Measurements from ENCODE around the gene ZNFX1.
A peak's percentile ranks its signal among the peaks of the same experiment; 100 is the strongest.

Gene ZNFX1

DNA sequence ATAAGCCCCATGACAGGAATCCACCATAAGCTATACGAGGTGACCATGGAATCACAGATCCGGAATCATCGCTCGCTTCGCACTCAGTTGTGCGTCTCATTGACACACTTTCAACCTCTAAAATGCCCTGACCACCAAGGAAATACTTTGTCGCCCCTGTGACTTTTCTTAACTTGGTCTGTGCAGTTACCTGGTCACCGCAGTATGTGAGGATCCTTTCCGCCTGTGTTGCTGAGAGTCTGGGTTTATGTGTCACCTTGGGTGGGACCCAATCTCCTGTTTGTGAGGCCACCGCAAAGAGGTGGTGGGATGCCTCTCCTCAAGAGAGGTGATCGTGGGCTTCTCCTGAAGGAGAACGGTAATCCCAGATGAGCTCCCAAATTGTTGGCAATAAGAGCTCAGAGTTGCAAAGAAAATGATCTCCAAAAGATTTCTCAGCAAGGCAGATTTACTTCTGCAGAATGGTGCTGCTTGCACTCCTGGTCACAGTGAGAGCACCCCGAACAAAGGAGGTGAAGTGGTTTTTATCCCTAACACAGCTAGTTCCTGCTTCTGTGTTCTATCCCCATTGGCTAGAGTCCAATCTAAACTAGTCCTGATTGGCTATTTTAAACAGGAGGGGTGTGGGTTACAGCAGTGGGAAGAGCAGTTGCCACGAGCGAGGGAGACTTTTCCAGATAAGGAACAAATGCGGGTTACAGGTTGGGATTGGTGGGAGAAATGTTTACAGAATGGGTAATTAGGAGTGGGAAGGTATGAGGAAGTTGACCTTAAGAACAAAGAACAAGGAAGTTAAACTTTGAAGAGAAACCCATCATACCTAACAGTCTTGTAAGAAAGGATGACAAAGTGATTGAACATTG, 9.1 kb upstream of the ZNFX1 start:
- H3K4me3 ChIP-seq (ENCODE audit: low read depth, low read length) = no peak overlapping the region
- no peak for DNase-seq (ENCODE audit: low read depth)

DNA sequence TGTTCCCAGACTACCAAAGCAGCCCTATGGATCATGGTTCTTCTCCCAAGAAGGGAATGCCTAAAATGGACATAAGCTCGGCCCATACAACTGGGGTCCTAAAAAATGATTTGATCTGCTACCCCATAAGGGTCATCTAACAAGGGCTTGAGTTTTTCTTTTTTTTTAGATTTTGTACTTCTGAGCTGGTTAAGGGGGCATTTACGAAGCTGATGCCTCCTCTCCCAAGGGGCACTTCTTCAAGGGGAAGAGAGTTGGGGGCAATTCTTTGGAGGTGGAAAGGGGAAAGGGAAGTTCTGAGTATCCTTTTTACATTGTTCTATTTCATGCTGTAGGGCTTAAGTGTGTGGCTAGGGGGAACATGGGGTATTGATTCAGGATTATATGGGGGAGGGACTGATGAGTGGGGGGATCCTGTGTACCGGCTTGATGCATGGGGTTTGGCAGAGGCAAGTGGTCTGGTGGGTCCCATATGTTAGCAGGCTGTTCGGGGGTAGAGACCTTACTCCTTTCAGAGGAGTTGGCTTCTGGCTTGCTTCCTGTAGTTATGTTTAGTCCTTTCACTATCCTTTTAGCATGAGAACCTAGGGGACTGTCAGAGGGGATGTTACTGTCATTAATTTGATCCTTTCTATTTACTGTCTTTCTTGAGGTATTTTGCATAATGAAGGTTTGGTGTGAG, 8.1 kb upstream of the ZNFX1 start:
- H3K4me3 ChIP-seq (ENCODE audit: low read depth, low read length) = no peak overlapping the region
- DNase-seq (ENCODE audit: low read depth) = no peak
- TF ChIP-seq, protein P1, sequence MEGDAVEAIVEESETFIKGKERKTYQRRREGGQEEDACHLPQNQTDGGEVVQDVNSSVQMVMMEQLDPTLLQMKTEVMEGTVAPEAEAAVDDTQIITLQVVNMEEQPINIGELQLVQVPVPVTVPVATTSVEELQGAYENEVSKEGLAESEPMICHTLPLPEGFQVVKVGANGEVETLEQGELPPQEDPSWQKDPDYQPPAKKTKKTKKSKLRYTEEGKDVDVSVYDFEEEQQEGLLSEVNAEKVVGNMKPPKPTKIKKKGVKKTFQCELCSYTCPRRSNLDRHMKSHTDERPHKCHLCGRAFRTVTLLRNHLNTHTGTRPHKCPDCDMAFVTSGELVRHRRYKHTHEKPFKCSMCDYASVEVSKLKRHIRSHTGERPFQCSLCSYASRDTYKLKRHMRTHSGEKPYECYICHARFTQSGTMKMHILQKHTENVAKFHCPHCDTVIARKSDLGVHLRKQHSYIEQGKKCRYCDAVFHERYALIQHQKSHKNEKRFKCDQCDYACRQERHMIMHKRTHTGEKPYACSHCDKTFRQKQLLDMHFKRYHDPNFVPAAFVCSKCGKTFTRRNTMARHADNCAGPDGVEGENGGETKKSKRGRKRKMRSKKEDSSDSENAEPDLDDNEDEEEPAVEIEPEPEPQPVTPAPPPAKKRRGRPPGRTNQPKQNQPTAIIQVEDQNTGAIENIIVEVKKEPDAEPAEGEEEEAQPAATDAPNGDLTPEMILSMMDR (conservative IDR thresholded peaks at IDR 0.05; ENCODE audit: low read depth, low read length) = no peak

More for the DNA sequence above, 9.1 kb upstream of the ZNFX1 start:
- TF ChIP-seq, protein P1 (conservative IDR thresholded peaks at IDR 0.05; ENCODE audit: low read depth, low read length) = no peak

DNA sequence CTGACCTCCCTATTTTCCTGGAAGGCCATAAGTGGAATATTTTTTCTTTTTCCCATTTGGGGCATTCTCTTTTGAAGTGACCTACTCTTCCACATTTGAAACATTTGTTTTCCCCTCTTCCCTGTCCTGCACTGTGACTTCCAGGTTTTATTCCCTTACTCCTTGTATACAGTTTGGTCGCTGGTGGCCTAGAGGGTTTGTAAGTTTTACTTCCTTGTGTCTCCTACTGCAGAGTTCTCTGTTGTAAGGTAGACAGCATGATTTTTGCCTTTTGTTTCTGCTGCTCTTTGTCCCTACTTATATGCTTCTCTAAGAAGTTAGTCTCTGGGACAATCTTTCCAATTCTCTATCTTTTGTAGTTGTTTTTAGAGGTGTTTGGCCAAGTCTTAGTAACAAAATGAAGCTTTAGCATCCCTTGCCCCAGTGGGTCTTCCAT, 7.4 kb upstream of the ZNFX1 start:
- no peak overlapping the region for H3K4me3 ChIP-seq (ENCODE audit: low read depth, low read length)
- TF ChIP-seq, protein P1 (conservative IDR thresholded peaks at IDR 0.05; ENCODE audit: low read depth, low read length) = no peak
- no peak for DNase-seq (ENCODE audit: low read depth)

DNA sequence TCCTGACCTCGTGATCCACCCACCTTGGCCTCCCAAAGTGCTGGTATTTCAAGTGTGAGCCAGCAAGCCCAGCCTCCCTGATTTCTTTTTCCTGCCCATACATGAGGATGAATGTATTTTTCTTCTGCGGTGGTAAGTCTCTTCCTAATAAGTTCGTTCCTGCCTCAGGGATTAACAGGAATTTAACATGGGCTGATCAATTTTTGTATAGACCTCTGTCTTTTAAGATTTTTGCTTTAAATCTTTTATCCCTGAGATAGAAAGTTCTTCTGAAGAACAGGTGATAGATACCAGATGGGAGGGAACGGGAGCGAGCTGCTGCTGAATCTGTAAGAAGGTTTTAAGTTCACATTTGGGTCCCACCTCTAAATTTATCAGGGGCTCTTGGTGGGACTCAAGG, 7.0 kb upstream of the ZNFX1 start:
- H3K4me3 ChIP-seq (ENCODE audit: low read depth, low read length) = no peak overlapping the region
- TF ChIP-seq, protein P1 (conservative IDR thresholded peaks at IDR 0.05; ENCODE audit: low read depth, low read length) = no peak
- DNase-seq (ENCODE audit: low read depth) = no peak

DNA sequence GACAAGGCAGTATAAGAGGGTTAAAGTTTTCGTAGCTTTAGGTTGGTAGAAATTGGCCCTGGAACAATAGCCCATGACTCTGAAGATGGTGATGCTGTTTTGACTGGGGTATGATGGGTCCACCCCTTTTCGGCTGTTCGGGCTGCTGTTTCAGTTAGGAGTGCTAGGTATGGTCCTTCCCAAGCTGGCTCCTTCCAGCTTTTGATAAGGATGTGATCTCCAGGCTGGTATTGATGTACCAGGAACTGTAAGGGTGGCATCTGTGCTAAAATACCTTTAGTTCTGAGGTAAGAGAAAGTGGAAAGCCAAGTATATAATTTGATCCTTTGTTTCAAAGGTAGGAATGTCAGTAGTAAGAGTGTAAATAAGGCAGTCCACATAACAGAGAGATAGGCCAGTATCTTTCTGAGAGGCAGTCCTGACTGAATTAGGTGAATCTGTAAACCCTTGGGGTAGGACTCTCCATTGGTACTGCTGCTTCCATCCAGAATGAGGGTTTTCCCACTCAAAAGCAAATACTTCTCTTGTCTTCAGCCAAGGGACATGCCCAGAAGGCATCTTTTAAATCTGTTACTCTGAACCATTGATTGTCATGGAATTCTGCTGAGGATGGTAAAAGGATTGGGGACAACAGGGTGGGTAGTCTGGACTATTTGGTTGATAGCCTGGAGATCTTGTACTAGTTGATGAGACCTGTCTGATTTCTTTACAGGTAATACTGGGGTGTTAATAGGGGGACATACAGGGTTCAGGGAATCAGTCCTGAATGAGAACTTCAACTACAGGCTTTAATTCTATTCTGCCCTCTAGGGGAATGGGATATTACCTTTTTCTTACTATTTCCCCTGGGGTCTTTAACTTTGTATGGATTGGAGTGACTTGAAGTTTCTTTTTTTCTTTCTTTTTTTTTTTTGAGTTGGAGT, 6.1 kb upstream of the ZNFX1 start:
- DNase-seq (ENCODE audit: low read depth) = no peak
- TF ChIP-seq, protein P1 (conservative IDR thresholded peaks at IDR 0.05; ENCODE audit: low read depth, low read length) = no peak
- H3K4me3 ChIP-seq (ENCODE audit: low read depth, low read length) = peak overlapping the region; percentile 22

DNA sequence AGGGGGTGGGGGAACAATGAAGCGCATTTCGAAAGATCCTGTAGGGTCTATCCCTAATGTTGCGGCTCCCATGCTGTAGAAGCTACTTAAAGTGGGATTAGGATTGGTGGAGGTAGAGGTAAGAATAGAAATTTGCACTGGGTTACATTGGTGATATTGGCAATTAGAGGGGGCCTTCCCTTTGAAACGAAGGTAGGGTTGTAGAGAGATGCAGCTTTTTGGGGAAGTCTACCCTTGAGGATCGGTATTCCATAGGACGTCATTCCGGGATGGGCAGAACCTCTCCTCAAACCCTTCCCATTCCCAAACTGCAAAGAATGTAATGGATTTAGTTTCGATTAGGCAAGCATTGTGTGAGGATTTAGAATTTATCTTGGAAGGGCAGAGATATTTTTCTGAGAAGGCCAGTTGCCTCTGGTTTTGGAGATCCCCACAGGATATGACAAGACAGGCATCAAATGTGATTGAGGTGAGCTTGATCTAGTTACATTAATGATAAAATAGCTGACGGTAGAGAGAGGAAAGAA, 5.4 kb upstream of the ZNFX1 start:
- TF ChIP-seq, protein P1 (conservative IDR thresholded peaks at IDR 0.05; ENCODE audit: low read depth, low read length) = no peak
- no peak for DNase-seq (ENCODE audit: low read depth)
- peak overlapping the region; percentile 22 for H3K4me3 ChIP-seq (ENCODE audit: low read depth, low read length)

Data from choroid plexus epithelial cell (primary cell).